ENCODE data around the gene DPM3. TPM values are rescaled to one million over a fixed set of nuclear protein-coding genes. Genes with fewer than 3 reads are reported as not detected.

DPM3 gene
- total RNA-seq, 4 donors from 2014 or later: 7.2 to 130 (median 62.6) TPM

GRCh38 chr1:155127967-155128754 is 12.2 kb downstream of the DPM3 start:
- Histone ChIP-seq H3K36me3 (peaks cover 0 to 17% (median 6%) of the 10 kb centered on the region in 4 donors), H3K4me1 (peaks cover 14 to 89% (median 65%) of the 10 kb centered on the region in 4 donors), H3K9me3 (no peaks in the 10 kb centered on the region), H3K27ac (peak overlapping the region; percentile 93 to 100 (median 94)), H3K4me3 (peak overlapping the region; percentile 53 to 71 (median 69)), H3K27me3 (no peaks in the 10 kb centered on the region)
- intact Hi-C loops (cut with DNase I; ENCODE audit: low total_unique reads): loop anchor here (5.0 kb wide), 1 partner anchor 36 kb away; no protein-coding TSS in a partner anchor
- in situ Hi-C loops (cut with MboI; ENCODE audit: low pct_ligation_motif_present in 1 of 4, low pct_unique_long_range_greater_than_20kb in 1 of 4, low sequenced_read_pairs in 3 of 4): no loop called here
- DNase-seq: no peak
- 5 to 18% methylated on average over 1 to 14 of the region's 17 CpGs for WGBS, 2 donors (ENCODE audit: low coverage in 1 of 2)
- TF ChIP-seq POLR2AphosphoS5 (IDR thresholded peaks at IDR 0.05): peak in 1 of 3 donors; percentile 1
- no peak for TF ChIP-seq EP300 (IDR thresholded peaks at IDR 0.05; ENCODE audit: low read depth)
- TF ChIP-seq POLR2A (IDR thresholded peaks at IDR 0.05): no peak

GRCh38 chr1:155127105-155127966 is 13.0 kb downstream of the DPM3 start, which contains the start of gene EFNA1:
Gene EFNA1, plus strand, starts transcription at chr1:155127876. Its CDS starts 102 bp downstream, at chr1:155127978.
- intact Hi-C loops (cut with DNase I; ENCODE audit: low total_unique reads) (loop anchor here (5.0 kb wide), 1 partner anchor 35 kb away; no protein-coding TSS in a partner anchor), in situ Hi-C loops (cut with MboI; ENCODE audit: low pct_ligation_motif_present in 1 of 4, low pct_unique_long_range_greater_than_20kb in 1 of 4, low sequenced_read_pairs in 3 of 4) (no loop called here)
- DNase-seq: peak; percentile 89
- WGBS, 2 donors (ENCODE audit: low coverage in 1 of 2): 0 to 1% methylated on average over 7 to 51 of the region's 76 CpGs
- Histone ChIP-seq H3K9me3 (no peaks in the 10 kb centered on the region), H3K27ac (peak within 1 kb of the TSS; percentile 93 to 100 (median 94)), H3K27me3 (no peaks in the 10 kb centered on the region), H3K36me3 (peaks cover 0 to 10% (median 4%) of the 10 kb centered on the region in 4 donors), H3K4me3 (peak within 1 kb of the TSS; percentile 53 to 71 (median 69)), H3K4me1 (peaks cover 14 to 86% (median 66%) of the 10 kb centered on the region in 4 donors)
- TF ChIP-seq POLR2A (IDR thresholded peaks at IDR 0.05) (peak; percentile 85), POLR2AphosphoS5 (IDR thresholded peaks at IDR 0.05) (peak; percentile 67 to 93 (median 92)), EP300 (IDR thresholded peaks at IDR 0.05; ENCODE audit: low read depth) (peak; percentile 35), CTCF (IDR thresholded peaks at IDR 0.05) (peak in 1 of 5 experiments; percentile 2)

GRCh38 chr1:155126556-155127104 is 13.7 kb downstream of the DPM3 start:
- in situ Hi-C loops (cut with MboI; ENCODE audit: low pct_ligation_motif_present in 1 of 4, low pct_unique_long_range_greater_than_20kb in 1 of 4, low sequenced_read_pairs in 3 of 4) (no loop called here), intact Hi-C loops (cut with DNase I; ENCODE audit: low total_unique reads) (loop anchor here (5.0 kb wide), 1 partner anchor 34 kb away; no protein-coding TSS in a partner anchor)
- H3K27me3 ChIP-seq: no peaks in the 10 kb centered on the region
- peak; percentile 56 for DNase-seq
- H3K4me3 ChIP-seq: peak overlapping the region in 3 of 4 donors; percentile 53 to 71 (median 70)
- H3K9me3 ChIP-seq: no peaks in the 10 kb centered on the region
- peaks cover 0 to 3% (median 1%) of the 10 kb centered on the region in 4 donors for H3K36me3 ChIP-seq
- no peak for TF ChIP-seq POLR2A (IDR thresholded peaks at IDR 0.05)
- peak in 1 of 5 experiments; percentile 7 for TF ChIP-seq CTCF (IDR thresholded peaks at IDR 0.05)
- peaks cover 14 to 79% (median 66%) of the 10 kb centered on the region in 4 donors for H3K4me1 ChIP-seq
- WGBS, 2 donors (ENCODE audit: low coverage in 1 of 2): 4% methylated on average over 32 of the region's 32 CpGs; no CpG with 5 or more reads in 1 of the 2 donors
- H3K27ac ChIP-seq: peak overlapping the region; percentile 93 to 100 (median 94)

- H3K27ac ChIP-seq: peak overlapping the region; percentile 93 to 100 (median 94)
- in situ Hi-C loops (cut with MboI; ENCODE audit: low pct_ligation_motif_present in 1 of 4, low pct_unique_long_range_greater_than_20kb in 1 of 4, low sequenced_read_pairs in 3 of 4): no loop called here
- H3K27me3 ChIP-seq: no peaks in the 10 kb centered on the region
- TF ChIP-seq POLR2AphosphoS5 (IDR thresholded peaks at IDR 0.05) (peak; percentile 51 to 83 (median 82)), POLR2A (IDR thresholded peaks at IDR 0.05) (no peak), EP300 (IDR thresholded peaks at IDR 0.05; ENCODE audit: low read depth) (peak; percentile 86), CTCF (IDR thresholded peaks at IDR 0.05) (no peak)
- H3K36me3 ChIP-seq: no peaks in the 10 kb centered on the region
- H3K4me1 ChIP-seq: peaks cover 14 to 74% (median 65%) of the 10 kb centered on the region in 4 donors
- WGBS, 2 donors (ENCODE audit: low coverage in 1 of 2): 26% methylated on average over 36 of the region's 53 CpGs; no CpG with 5 or more reads in 1 of the 2 donors
- intact Hi-C loops (cut with DNase I; ENCODE audit: low total_unique reads): loop anchor here (5.0 kb wide), 1 partner anchor 34 kb away; no protein-coding TSS in a partner anchor
- H3K9me3 ChIP-seq: no peaks in the 10 kb centered on the region
- peak overlapping the region in 3 of 4 donors; percentile 53 to 71 (median 70) for H3K4me3 ChIP-seq
- peak; percentile 94 for DNase-seq
These were observed 14.3 kb downstream of the DPM3 start for GRCh38 chr1:155125946-155126555.
